NCI-H2107 (cell line): ENCODE data around the gene SIK3.

Experiments used
- DNase-seq: peaks from one replicate; lab custom pipeline; 2025; lab: John Stamatoyannopoulos, UW

SIK3 gene

GRCh38 chr11:117009905-117010605 is 88.2 kb downstream of the SIK3 start:
- DNase-seq = no peak

DNA sequence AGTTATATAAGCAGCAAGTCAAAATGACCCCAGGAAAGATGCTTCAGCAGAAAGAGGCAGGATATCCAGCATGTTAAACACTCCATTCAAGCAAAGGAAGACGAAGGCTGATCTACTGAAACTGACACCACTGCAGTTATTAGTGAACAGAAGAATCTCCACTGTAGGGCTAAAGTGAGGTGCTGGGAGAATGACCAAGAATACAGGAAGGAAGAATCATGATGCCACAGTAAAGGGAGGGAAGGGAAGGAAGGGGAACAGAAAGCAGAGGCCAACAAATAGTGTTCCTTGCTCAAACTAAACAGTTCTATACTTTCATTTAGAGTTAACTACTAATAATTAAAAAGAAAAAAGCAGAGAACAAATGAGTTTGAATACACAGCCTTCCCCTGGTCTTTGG is 92.5 kb downstream of the SIK3 start:
- no peak for DNase-seq

DNA sequence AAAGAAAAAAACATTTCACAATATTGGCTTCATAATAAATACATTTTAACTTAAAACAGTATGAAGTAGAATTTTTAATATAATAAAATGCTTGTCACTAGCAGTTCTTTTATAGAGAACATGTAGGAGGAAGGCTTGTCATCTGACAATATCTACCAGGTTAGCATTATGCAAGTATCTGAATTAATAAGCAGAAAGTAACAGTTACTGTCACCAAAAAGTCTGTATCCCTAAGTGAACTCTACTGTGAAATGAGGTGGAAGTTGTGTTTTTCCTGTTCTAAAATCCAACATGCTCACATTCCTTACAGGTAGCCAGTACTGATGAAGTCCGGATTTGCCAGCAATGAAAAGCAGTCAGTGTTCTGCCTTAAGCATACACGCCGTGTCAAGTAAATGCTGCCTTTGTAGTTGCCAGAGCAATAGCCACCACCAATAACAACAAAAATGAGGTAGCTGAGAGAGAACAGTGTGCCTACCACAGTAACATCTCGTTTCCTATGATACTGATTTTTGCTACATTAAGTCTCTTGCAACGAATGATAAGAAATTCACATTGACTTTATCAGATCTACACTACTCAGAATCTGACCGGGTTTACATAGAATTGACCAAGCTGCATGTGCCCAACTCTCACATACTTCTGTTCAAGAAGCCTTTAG is 95.5 kb downstream of the SIK3 start:
- DNase-seq = no peak

- DNase-seq = no peak
Measured at GRCh38 chr11:117000014-117000737, 98.1 kb downstream of the SIK3 start.

DNA sequence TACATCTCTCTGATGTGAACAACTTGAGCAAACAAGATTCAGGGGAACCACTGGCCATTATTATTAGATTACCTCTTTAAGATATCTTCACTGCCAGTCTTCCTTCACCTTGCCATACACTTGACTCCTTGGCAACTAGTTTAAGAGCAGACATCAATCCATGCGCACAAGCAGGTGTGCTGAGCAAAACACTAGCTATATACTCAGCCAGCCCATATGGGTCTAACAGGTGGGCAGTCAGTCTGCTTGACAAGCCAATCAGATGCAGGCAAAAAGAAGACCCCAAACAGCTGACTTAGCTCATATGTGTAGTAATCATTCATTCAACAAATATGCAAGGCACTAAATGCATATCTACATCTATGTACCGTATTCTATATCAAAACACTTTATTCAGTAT is 101.2 kb downstream of the SIK3 start:
- no peak for DNase-seq

DNA sequence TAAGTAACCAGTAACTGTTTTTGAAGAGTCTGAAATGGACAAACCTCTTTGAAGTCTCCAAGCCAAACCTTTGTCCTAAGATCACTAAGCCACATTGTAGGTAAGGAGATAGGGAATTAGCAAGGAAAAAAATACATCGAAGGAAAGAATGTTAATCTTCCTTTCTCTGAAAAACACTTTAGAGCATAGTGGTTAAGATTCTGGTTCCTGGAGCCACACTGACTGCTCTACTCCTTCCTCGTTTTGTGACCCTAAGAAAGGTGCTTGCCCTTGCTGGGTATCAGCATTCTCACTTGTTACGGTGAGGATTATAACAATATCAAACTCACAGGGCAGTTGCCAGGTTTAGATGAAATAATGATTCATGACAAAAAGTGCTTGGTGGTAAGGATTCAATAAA is 104.0 kb downstream of the SIK3 start:
- DNase-seq = no peak

DNA sequence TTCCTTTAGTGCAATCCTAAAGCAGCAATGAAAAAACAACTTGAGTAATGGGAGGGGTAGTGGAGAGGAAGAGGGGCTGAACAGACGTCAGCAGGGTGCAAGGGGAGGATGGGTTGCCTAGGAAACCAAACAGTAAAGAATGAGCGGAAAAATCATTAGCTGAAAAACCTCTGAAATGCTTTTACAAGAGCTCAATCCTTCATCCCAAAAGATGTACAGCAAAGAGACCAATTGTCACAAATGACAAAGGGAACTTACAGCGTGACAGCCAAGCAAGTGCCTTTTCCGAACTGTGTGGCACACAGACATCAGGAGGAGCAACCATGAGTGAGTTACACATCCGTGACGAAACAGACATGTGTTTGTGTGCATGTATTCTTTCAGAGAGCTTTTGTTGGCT is 104.6 kb downstream of the SIK3 start:
- no peak for DNase-seq

DNA sequence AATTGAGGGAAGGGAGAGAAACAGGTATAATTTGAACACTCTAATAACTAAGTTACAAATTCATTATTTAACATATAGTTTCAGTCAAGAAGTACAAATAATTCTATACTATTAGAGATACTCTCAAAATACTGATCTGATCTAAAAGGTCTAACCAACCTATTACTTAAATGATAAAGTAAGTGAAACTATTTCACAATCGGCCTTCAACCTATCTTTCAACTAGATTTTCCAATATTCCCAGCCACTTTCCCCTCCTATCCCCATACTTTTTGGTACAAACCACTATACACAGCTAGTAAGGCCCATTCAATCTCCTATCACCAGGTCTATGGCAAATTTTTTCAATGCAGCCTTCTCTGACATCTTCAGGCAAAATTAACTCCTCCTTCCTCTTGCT is 106.7 kb downstream of the SIK3 start:
- DNase-seq = no peak

GRCh38 chr11:116990811-116991210 is 107.4 kb downstream of the SIK3 start:
- no peak for DNase-seq

DNA sequence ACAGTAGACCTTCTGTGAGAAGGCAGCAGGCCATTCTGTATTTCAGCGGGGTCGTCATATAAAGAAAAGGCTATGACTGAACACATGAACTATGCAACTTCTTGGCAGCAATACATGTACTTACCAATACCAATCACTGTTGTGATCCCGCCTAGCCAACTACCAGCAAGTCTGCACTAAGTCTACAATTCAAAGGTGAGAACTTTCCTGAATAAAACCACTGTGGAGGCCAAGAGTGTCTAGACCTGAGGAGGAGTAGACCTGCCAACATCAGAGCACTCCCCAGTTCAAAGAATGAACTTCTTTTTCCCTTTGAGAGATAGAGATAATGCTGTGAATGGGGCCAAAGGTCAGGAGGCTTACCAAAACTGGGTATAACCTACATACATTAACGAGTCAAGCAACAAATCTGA is 108.2 kb downstream of the SIK3 start:
- DNase-seq = no peak

- DNase-seq = no peak
Measured at GRCh38 chr11:116989184-116989583, 109.0 kb downstream of the SIK3 start.

DNA sequence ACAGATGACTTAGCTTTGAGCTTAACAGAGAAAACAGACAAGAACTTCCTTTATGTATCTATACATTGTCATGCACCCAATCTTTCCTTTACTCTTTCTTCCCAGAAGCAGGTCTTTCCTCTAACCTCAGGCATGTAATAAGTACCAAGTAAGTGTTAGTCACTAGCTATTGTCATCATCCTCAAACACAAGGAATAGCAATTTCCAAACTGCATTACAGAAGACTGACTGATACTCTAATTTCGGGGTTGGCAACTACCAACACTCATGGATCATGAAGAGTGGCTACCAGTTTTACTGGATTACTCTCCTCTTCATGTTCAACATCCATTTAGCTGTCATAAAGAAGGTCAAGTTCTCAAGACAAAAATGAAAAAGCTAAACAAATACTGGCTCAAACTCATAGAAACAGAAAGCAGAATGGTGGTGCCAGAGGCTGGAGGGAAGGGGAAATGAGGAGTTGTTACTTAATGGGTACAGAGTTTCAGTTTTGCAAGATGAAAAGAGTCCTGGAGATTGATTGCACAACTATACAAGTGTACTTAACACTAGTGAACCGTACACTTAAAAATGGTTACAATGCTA is 111.6 kb downstream of the SIK3 start:
- no peak for DNase-seq

GRCh38 chr11:116984589-116984988 is 113.6 kb downstream of the SIK3 start:
- no peak for DNase-seq

DNA sequence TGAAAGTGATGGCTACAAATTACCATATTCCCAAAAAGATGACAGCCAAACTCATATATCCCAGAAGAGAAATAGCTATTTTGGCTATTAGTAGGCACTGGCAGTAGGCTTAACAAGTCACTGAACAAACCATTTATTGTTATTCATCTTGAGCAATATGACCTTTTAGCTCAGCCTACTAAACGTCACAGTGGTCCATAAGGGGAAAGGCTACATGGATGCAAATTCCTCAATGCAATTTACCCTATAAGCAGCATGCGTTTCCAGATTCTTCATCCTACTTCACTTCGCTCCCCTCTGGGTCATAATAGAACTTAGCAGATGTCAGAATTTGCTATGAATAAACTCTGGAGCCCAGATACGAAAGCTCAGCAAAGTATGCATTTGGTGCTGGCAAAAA is 114.0 kb downstream of the SIK3 start:
- no peak for DNase-seq

GRCh38 chr11:116981266-116981885 is 116.9 kb downstream of the SIK3 start:
- DNase-seq = no peak

GRCh38 chr11:116980136-116980793 is 118.0 kb downstream of the SIK3 start:
- no peak for DNase-seq

DNA sequence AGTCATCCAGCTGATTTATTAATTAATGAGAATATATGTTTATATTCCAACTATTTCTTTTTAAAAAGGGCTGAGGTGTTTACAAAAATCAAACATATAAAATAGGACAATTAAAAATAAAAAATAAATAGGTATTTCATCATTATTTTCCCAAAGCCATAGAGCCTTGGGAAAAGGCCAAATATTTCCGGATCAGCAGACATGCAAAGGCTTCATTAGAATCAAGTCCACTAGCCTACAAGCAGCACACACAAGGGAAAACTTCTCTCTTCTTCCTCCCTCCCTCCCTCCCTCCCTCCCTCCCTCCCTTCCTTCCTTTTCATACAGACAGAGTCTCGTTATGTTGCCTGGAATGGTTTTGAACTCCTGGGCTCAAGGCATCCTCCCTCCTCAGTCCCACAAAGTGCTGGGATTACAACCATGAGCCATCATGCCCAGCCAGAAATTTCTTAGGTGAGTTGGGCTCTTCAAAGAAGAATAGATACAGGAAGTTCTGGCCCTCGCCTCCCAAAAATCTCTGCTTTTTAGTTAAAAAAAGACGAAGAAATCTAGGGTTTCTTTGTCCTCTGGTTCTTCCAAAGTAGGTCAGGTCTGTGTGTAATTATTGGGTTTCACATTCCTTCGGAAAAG is 121.2 kb downstream of the SIK3 start:
- no peak for DNase-seq

GRCh38 chr11:116975661-116976060 is 122.6 kb downstream of the SIK3 start:
- no peak for DNase-seq

DNA sequence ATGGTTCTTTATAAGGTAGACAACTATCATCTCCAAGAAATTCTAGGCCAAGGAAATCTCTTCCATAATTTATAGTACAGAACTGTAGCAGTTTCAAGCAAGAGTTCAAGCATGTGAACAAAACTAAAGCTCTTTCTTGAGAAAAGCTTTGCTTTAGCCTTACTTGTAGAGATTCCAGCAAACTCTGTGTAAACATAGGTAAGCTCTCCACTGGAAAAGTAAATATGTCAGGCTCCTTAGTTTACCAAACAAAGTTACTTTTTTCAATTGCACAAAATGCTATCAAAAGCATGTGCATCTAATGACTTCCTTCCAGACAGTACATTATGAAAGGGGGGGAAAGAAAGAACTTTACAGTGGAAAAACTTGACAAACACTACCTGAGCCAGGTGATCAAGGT is 125.0 kb downstream of the SIK3 start:
- DNase-seq = no peak

DNA sequence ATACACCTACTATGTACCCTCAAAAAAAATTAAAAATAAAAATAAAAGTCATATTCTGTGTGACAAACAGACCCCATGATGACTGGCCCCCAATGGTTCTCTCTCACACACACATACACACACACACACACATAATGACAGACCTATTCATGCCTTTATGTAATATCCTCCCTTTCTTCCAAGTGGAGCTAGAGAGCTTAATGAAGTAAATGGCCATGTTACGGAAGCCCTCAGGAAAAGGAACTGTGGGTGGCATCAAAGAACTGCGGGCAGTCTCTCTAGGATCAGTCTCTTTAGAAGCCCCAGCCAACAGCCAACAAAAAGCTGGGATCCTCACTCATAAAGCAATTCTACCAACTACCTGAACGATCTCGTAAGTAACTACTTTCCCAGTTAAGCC is 125.5 kb downstream of the SIK3 start:
- no peak for DNase-seq

GRCh38 chr11:116970485-116971292 is 127.5 kb downstream of the SIK3 start:
- no peak for DNase-seq
